Measurements from ENCODE around the gene HOXB6.

- no peak for TF ChIP-seq CTCF (IDR thresholded peaks at IDR 0.05)
- peak; percentile 58; the same call in 1 of the 2 replicates for TF ChIP-seq POLR2AphosphoS5 (IDR thresholded peaks at IDR 0.05; ENCODE audit: low read depth, low read length)
- TF ChIP-seq TCF7L2 (IDR thresholded peaks at IDR 0.05; ENCODE audit: low read depth, low read length): no peak
- no peak for TF ChIP-seq REST (IDR thresholded peaks at IDR 0.05; ENCODE audit: insufficient read depth in 1 of 2, low read depth in 2 of 2, low read length in 1 of 2)
These were observed 36.1 kb downstream of the HOXB6 start for GRCh38 chr17:48568499-48569239.
